Right lobe of liver (tissue), 4 donors: ENCODE data around the gene HAP1.

Source experiments
- POLR2A ChIP-seq: fragments of 450-650 bp; IDR thresholded peaks from one replicate; pipeline ENCODE4 v1.6.1; 2017; ENCODE audit warnings: antibody characterized with exemption, mild to moderate bottlenecking
- TF ChIP-seq, protein P1 (sequence below), 4 donors: fragments of 200-600 bp in 3 of 4; fragments of 450-650 bp in 1 of 4; IDR thresholded peaks; one replicate each; pipeline versions ENCODE4 v1.5.1 to v1.8.0; 2016 to 2022; ENCODE audit warnings: antibody characterized with exemption in 4 of 4, mild to moderate bottlenecking in 2 of 4
- donor health status: DM: no; HTN: no; CAD: no.
- donor health status: DM: no; HTN: no; CAD: no.
- donor health status: DM: no; HTN: yes; CAD: no.

- TF ChIP-seq POLR2A = no peak
- TF ChIP-seq, protein P1, sequence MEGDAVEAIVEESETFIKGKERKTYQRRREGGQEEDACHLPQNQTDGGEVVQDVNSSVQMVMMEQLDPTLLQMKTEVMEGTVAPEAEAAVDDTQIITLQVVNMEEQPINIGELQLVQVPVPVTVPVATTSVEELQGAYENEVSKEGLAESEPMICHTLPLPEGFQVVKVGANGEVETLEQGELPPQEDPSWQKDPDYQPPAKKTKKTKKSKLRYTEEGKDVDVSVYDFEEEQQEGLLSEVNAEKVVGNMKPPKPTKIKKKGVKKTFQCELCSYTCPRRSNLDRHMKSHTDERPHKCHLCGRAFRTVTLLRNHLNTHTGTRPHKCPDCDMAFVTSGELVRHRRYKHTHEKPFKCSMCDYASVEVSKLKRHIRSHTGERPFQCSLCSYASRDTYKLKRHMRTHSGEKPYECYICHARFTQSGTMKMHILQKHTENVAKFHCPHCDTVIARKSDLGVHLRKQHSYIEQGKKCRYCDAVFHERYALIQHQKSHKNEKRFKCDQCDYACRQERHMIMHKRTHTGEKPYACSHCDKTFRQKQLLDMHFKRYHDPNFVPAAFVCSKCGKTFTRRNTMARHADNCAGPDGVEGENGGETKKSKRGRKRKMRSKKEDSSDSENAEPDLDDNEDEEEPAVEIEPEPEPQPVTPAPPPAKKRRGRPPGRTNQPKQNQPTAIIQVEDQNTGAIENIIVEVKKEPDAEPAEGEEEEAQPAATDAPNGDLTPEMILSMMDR (IDR thresholded peaks at IDR 0.05) = no peak
Measured at GRCh38 chr17:41739661-41740352, 5.4 kb upstream of the HAP1 start.
